NCI-H1694 (cell line): Measurements from ENCODE around the gene MRPL46.

Experiments used
- DNase-seq: peaks from one replicate; lab custom pipeline; 2025; lab: John Stamatoyannopoulos, UW

The MRPL46 gene

GRCh38 chr15:88467073-88467934 is at the start of gene MRPL46, which contains the start of gene MRPS11:
Gene MRPL46, minus strand, starts transcription at chr15:88467388. Its CDS starts 11 bp downstream, at chr15:88467377.
Gene MRPS11, plus strand, starts transcription at chr15:88467708. Its CDS starts 10 bp downstream, at chr15:88467718.
- DNase-seq = peak; percentile 64

- no peak for DNase-seq
These were observed 46.0 kb upstream of the MRPL46 start for GRCh38 chr15:88513195-88513594.

GRCh38 chr15:88512601-88513000 is 45.4 kb upstream of the MRPL46 start:
- no peak for DNase-seq

- peak; percentile 69 for DNase-seq
These were observed 44.9 kb upstream of the MRPL46 start for GRCh38 chr15:88512078-88512477.

DNA sequence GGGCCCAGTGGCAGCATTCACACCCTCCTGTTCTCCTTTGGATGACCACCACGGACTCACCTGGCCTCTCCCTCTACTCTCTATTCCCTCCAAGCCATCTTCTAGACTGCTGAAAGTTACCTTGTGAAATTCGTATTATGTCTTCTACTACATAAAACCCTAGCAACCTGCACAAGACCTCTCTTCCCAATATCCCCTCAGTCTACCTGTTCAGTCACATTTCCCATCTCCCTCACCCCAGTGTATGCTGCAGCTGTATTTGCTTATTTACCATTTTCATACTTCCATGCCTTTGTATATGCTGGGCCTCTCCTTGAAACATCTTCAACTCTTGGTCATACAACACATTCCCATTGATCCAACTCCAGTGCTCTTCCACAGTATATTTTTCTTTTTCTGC is 44.0 kb upstream of the MRPL46 start:
- no peak for DNase-seq

DNA sequence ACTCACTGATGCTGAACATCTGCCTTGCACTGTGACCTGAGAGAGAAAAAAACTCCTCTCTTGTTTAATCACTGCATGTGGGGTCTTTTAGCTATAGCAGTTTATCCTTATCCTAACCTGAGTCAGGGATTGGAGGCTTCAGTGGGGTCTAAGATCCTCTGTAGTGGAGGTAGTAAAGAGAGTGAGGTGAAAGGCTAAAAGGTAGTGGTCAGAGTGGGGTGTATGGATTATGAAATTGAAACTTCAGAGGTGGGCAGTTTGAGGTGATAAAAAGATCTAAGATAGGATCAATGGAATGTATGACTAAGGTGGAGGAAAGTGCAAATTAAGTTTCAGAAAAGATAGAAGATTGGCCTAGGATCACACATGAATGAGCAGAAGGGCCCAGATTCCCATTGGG is 42.8 kb upstream of the MRPL46 start:
- no peak for DNase-seq

- DNase-seq = no peak
These were observed 42.1 kb upstream of the MRPL46 start for GRCh38 chr15:88509321-88509720.

DNA sequence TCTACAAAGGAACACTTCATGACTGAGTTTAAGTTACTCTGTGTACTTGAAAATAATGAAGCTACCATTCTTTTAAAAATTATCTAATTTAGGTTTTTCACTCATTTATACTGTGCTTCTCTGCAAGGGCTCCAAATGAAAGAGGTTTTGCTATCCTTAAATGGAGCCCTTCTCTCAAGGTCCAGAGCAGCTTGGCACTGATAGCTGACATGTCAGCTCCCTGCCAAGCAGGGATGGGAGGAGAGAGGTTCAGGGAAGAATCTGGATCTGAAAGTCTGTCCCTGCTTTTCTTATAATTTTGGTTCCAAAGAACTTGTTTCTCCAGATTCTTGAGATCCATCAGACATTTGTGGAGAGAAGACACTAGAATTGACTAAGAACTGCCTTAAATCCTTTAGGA is 39.4 kb upstream of the MRPL46 start:
- DNase-seq = no peak

DNA sequence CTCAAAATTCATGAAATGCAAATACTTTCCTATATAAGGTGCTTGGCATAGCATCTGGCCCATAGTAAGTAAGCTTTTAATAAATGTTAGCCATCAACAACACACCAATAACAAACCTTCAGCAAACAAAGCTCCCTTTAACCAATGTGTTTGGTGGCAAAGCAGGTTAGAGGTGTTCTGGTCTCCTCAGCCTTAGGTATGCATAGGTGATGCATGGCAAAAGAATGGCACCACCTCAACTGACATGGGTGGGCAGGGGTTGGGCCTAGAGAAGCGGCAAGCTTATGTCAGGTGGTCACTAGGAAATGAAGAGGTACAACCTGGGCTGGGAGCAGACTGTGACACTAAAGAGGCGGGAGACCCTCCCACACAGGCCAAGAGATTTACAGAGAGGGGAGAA is 38.5 kb upstream of the MRPL46 start:
- DNase-seq = no peak

GRCh38 chr15:88504445-88504844 is 37.3 kb upstream of the MRPL46 start:
- no peak for DNase-seq

GRCh38 chr15:88498996-88499395 is 31.8 kb upstream of the MRPL46 start:
- no peak for DNase-seq

GRCh38 chr15:88497109-88497765 is 30.0 kb upstream of the MRPL46 start:
- no peak for DNase-seq

- no peak for DNase-seq
These were observed 26.7 kb upstream of the MRPL46 start for GRCh38 chr15:88493844-88494243.

GRCh38 chr15:88491158-88491557 is 24.0 kb upstream of the MRPL46 start:
- DNase-seq = no peak

DNA sequence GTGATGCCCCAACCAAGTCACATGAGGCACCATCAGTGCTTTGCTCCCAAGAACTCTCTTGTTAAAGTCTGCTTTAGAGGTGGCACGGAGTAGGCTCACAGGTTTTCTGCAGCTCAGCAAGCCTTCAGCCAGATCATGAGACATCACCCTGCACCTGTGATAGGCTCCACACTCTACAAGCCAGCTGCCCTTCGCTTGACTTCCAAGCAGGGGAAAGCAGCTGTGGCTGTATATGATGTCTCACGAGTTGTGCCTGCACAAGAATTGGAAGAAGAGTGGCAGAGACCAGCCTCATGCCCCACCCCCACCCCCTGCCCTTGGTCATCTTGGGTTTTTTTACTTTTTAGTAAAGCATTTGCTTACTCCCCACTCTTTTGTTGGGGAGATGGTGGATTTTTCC is 22.8 kb upstream of the MRPL46 start:
- no peak for DNase-seq

DNA sequence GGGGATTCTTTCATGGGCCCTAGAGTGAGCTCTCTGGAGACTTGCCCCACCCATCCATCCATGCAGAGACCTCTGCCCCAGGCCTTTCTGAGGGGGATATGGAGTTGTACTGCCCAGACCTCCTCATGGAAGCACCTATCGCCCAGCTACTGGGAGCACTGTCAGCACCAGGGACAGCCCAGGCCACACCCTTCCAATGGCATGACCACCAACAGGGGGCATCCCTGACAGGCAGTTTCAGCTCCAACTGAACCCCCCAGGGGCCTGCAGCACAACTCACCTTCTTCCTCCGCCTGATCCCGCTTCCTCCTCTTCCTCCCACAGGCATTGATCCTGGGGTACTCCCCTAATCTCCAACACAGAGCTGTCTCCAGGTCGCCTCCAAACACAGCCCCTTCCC is 22.1 kb upstream of the MRPL46 start:
- no peak for DNase-seq

- DNase-seq = no peak
These were observed 20.8 kb upstream of the MRPL46 start for GRCh38 chr15:88487796-88488523.

DNA sequence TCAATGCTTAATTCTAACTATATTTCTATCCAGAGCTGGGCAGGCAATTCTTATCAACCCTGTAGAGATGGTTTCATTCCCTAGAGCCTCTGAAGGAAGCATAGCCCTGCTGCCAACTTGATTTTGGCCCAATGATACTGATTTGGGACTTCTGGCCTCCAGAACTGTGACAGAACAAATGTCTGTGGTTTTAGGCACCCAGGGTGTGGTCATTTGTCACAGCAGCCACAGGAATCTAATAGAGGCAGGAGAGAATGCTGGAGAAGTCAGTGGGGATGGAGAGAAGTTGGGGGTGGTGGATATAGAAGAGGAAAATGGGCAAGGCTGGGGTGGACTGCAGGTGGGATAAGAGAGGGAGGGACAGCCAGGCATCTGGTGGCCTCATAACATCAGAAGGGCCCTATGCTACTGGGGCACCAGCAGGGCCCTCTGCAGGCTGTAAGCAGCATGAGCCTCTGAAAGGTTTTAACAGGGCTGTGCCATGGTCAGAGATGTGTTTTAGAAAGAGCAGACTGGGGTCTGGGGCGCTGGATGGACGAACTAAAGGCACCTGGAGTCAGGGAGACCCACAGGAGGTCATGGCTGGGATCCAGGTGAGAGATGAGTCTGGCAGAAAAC is 20.1 kb upstream of the MRPL46 start:
- no peak for DNase-seq

DNA sequence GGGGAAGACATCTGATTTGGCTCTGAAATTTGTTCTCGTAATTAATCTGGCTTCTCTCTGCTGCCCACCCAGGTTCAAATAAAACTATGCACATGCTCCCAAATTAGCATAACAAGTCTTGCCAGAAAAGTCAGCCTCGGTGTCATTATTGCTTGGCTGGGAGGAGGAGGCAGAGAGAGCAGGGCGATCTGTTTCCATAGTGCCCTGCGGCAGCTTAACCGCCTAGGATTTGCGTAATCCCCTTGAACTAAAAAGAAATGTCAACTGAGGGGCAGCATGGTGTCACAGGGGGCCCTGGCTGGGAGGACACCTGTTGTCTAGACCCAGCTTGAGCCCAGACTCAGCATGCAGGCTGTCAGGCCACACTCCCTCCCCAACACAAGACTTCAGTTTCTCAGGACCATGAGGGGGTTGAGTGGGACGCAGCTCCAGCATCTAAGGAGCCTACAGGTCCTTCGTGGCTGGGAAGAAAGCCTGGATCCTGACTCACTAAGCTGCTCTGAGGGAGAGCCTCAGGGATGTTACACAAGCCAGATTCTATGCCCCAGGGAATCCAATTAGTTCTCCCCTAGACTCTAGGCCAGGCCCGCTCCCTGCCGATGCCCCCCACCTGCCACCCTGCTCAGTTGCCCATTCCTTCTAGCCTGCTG is 17.6 kb upstream of the MRPL46 start:
- no peak for DNase-seq

DNA sequence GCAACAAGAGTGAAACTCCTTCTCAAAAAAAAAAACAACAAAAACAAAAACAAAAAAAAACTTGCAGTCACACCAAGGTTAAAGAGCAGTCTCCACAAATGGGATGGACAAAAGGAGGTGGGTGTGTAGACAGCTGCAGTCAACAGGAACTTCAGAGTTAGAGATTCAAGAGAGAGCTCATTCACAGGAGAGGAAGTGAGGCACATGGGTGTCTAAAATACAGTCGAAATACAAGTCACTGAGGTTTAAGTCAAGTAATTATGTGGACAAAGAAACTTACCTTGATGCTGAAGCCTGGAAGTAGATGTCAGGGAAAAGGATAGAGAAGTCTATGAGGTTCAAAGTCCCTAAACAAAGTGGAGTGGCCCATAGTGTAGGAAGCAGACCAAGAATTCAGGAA is 15.1 kb upstream of the MRPL46 start:
- DNase-seq = no peak

DNA sequence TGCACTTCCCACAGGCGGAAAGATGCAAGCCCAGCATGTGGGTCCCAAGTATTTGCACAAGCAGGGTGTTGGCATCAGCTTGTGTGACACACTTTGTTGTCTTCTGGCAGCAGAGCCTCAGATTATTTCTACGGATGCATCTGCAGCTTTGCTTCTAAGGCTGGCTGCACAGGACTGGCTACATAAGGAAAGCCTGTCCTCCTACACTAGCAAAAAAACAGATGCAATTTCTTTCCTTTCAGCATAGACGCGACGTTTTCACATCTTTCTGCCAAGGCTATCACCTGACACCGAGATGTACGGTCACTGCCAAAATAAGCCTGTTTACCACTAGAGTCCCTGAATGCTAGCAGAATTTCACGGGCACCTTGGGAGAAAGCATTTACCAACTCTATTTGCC is 13.8 kb upstream of the MRPL46 start:
- DNase-seq = no peak

- DNase-seq = no peak
These were observed 12.0 kb upstream of the MRPL46 start for GRCh38 chr15:88479169-88479568.
